HEK293T (cell line): Measurements from ENCODE around the gene LSR.
"Not testable (repeated sequence)": the region's sequence is repeated elsewhere in the genome, so short reads cannot be mapped to it uniquely, and the experiment has no call there.

Experiments used
- CTCF ChIA-PET: fragments of 350-600 bp; formaldehyde crosslinking; extraction: SDS; loops from one replicate; lab custom pipeline; 2021; ENCODE audit warnings: antibody characterized with exemption, inconsistent platforms; lab: Yijun Ruan, JAX
- POLR2A ChIA-PET: fragments of 350-600 bp; formaldehyde crosslinking; extraction: SDS; loops from one replicate; lab custom pipeline; 2020; ENCODE audit warnings: antibody characterized with exemption, inconsistent platforms; lab: Yijun Ruan, JAX
- DNase-seq: peaks from one replicate; pipeline ENCODE4 v3.0.0; 2012; ENCODE audit warnings: mixed read lengths; ENCODE audit errors: extremely low spot score
- ARNT ChIP-seq: fragments of 450-650 bp; IDR thresholded peaks from 2 replicates; pipeline ENCODE4 v1.6.1; 2017; ENCODE audit warnings: mild to moderate bottlenecking
- BHLHE40 ChIP-seq: fragments of 450-650 bp; IDR thresholded peaks from 2 replicates; pipeline ENCODE4 v1.6.1; 2016; ENCODE audit warnings: mild to moderate bottlenecking, moderate library complexity, borderline replicate concordance
- CTBP1 ChIP-seq: fragments of 450-650 bp; IDR thresholded peaks from 2 replicates; pipeline ENCODE4 v1.6.1; 2016; ENCODE audit warnings: borderline replicate concordance
- ELF4 ChIP-seq: fragments of 450-650 bp; IDR thresholded peaks from 2 replicates; pipeline ENCODE4 v1.6.1; 2017; ENCODE audit warnings: antibody characterized with exemption
- FOXA1 ChIP-seq: fragments of 450-650 bp; IDR thresholded peaks from 2 replicates; pipeline ENCODE4 v1.6.1; 2016; ENCODE audit warnings: mild to moderate bottlenecking
- FOXK2 ChIP-seq: fragments of 450-650 bp; IDR thresholded peaks from 2 replicates; pipeline ENCODE4 v1.6.1; 2016; ENCODE audit warnings: mild to moderate bottlenecking
- FOXM1 ChIP-seq: fragments of 450-650 bp; IDR thresholded peaks from 2 replicates; pipeline ENCODE4 v1.6.1; 2017; ENCODE audit warnings: mild to moderate bottlenecking, borderline replicate concordance
- HDGF ChIP-seq: fragments of 450-650 bp; IDR thresholded peaks from 2 replicates; pipeline ENCODE4 v1.6.1; 2017; ENCODE audit warnings: antibody characterized with exemption, borderline replicate concordance
- L3MBTL2 ChIP-seq: fragments of 450-650 bp; conservative IDR thresholded peaks from 2 replicates; pipeline ENCODE4 v1.6.1; 2016; ENCODE audit warnings: mild to moderate bottlenecking
- LEF1 ChIP-seq: fragments of 450-650 bp; IDR thresholded peaks from 2 replicates; pipeline ENCODE4 v1.6.1; 2017; ENCODE audit warnings: mild to moderate bottlenecking, borderline replicate concordance
- NFRKB ChIP-seq: fragments of 450-650 bp; IDR thresholded peaks from 2 replicates; pipeline ENCODE4 v1.6.1; 2016; ENCODE audit warnings: mild to moderate bottlenecking, moderate library complexity
- PKNOX1 ChIP-seq: fragments of 450-650 bp; IDR thresholded peaks from 2 replicates; pipeline ENCODE4 v1.6.1; 2016
- SP1 ChIP-seq: fragments of 450-650 bp; IDR thresholded peaks from 2 replicates; pipeline ENCODE4 v1.6.1; 2017
- SUZ12 ChIP-seq: fragments of 450-650 bp; IDR thresholded peaks from 2 replicates; pipeline ENCODE4 v1.6.1; 2016; ENCODE audit warnings: mild to moderate bottlenecking
- TARDBP ChIP-seq: fragments of 450-650 bp; IDR thresholded peaks from 2 replicates; pipeline ENCODE4 v1.6.1; 2016
- ZNF384 ChIP-seq: fragments of 450-650 bp; IDR thresholded peaks from 2 replicates; pipeline ENCODE4 v1.6.1; 2016

Gene LSR

GRCh38 chr19:35229601-35230000 is 19.2 kb upstream of the LSR start:
- CTCF ChIA-PET: no interaction called here
- POLR2A ChIA-PET: no interaction called here
- no peak for TF ChIP-seq ARNT
- no peak for TF ChIP-seq ZNF384
- no peak for DNase-seq

- POLR2A ChIA-PET: no interaction called here
- TF ChIP-seq LEF1 (no peak), HDGF (no peak)
- CTCF ChIA-PET: no interaction called here
- no peak for DNase-seq
Observed at GRCh38 chr19:35231956-35232645, 16.7 kb upstream of the LSR start.

- no peak for TF ChIP-seq ZNF384
- TF ChIP-seq ARNT: no peak
- no peak for TF ChIP-seq FOXA1
- no peak for TF ChIP-seq SP1
- TF ChIP-seq TARDBP: no peak
- no peak for TF ChIP-seq FOXK2
- no peak for TF ChIP-seq CTBP1
- TF ChIP-seq SUZ12: no peak
- no peak for TF ChIP-seq NFRKB
- TF ChIP-seq ELF4: no peak
- TF ChIP-seq PKNOX1: no peak
- no peak for TF ChIP-seq L3MBTL2
- no peak for TF ChIP-seq BHLHE40
- TF ChIP-seq LEF1: no peak
- no peak for DNase-seq
- POLR2A ChIA-PET: no interaction called here
- CTCF ChIA-PET: no interaction called here
Observed at GRCh38 chr19:35232912-35233311, 15.9 kb upstream of the LSR start.

- POLR2A ChIA-PET: no interaction called here
- CTCF ChIA-PET: no interaction called here
- no peak for DNase-seq
- no peak for TF ChIP-seq LEF1
- TF ChIP-seq ZNF384: no peak
- TF ChIP-seq NFRKB: no peak
- no peak for TF ChIP-seq SP1
- no peak for TF ChIP-seq TARDBP
- TF ChIP-seq PKNOX1: no peak
- TF ChIP-seq SUZ12: no peak
- TF ChIP-seq ARNT: no peak
- no peak for TF ChIP-seq FOXA1
- no peak for TF ChIP-seq L3MBTL2
- no peak for TF ChIP-seq ELF4
- no peak for TF ChIP-seq HDGF
- no peak for TF ChIP-seq BHLHE40
- no peak for TF ChIP-seq CTBP1
- no peak for TF ChIP-seq FOXM1
- no peak for TF ChIP-seq FOXK2
Observed at GRCh38 chr19:35236638-35237400, 12.0 kb upstream of the LSR start.

- CTCF ChIA-PET, POLR2A ChIA-PET, DNase-seq: not testable (repeated sequence)
Observed at GRCh38 chr19:35239597-35239996, 9.2 kb upstream of the LSR start.

- TF ChIP-seq BHLHE40 (no peak), FOXK2 (no peak), L3MBTL2 (no peak), FOXA1 (no peak), LEF1 (no peak), CTBP1 (no peak), PKNOX1 (no peak), ELF4 (no peak), ARNT (no peak), SUZ12 (no peak)
- ChIA-PET POLR2A (no interaction called here), CTCF (no interaction called here)
- DNase-seq: no peak
Observed at GRCh38 chr19:35240327-35240726, 8.5 kb upstream of the LSR start.

GRCh38 chr19:35241417-35241816 is 7.4 kb upstream of the LSR start:
- POLR2A ChIA-PET: no interaction called here

More at GRCh38 chr19:35241417-35241816, 7.4 kb upstream of the LSR start:
- TF ChIP-seq PKNOX1: no peak
- TF ChIP-seq CTBP1: no peak
- no peak for TF ChIP-seq HDGF
- no peak for TF ChIP-seq TARDBP
- no peak for TF ChIP-seq LEF1
- TF ChIP-seq FOXA1: no peak
- CTCF ChIA-PET: no interaction called here
- no peak for DNase-seq
